ENCODE data around the gene ALKBH3. TPM values are rescaled to one million over a fixed set of nuclear protein-coding genes. Genes with fewer than 3 reads are reported as not detected.
A peak's percentile ranks its signal among the peaks of the same experiment; 100 is the strongest.

ALKBH3 gene
- total RNA-seq, 2 donors from 2014 or later: 29.3 to 30.0 TPM

- TF ChIP-seq CTCF (IDR thresholded peaks at IDR 0.05): no peak
- TF ChIP-seq POLR2A (IDR thresholded peaks at IDR 0.05): no peak
- 1% methylated on average over 60 of the region's 94 CpGs; no CpG with 5 or more reads in 1 of the 2 donors for WGBS, 2 donors
- no peak for ATAC-seq
- peak in 1 of 4 donors; percentile 27 for DNase-seq
- Histone ChIP-seq H3K4me1 (peaks cover 35% of the 10 kb centered on the region), H3K4me3 (peak overlapping the region in 1 of 2 donors; percentile 37), H3K9me3 (no peaks in the 10 kb centered on the region), H3K27me3 (peaks cover 0 to 18% of the 10 kb centered on the region in 2 donors), H3K27ac (peak overlapping the region; percentile 9 to 65 (median 32)), H3K36me3 (replicated peaks in 1 of 2; ENCODE audit: insufficient read depth in 1 of 2, low read depth in 2 of 2) (no peaks in the 10 kb centered on the region)
- intact Hi-C loops (cut with DNase I): no loop called here
Measured at GRCh38 chr11:43942662-43943371, 62.2 kb downstream of the ALKBH3 start.

- Histone ChIP-seq H3K27me3 (peaks cover 0 to 18% of the 10 kb centered on the region in 2 donors), H3K36me3 (replicated peaks in 1 of 2; ENCODE audit: insufficient read depth in 1 of 2, low read depth in 2 of 2) (no peaks in the 10 kb centered on the region), H3K4me3 (peak overlapping the region; percentile 6 to 37), H3K9me3 (no peaks in the 10 kb centered on the region), H3K27ac (peak overlapping the region in 3 of 4 donors; percentile 16 to 65 (median 50)), H3K4me1 (peaks cover 35% of the 10 kb centered on the region)
- ATAC-seq (no peak), DNase-seq (no peak)
- 1% methylated on average over 34 to 48 of the region's 48 CpGs for WGBS, 2 donors
- no peak for TF ChIP-seq POLR2A (IDR thresholded peaks at IDR 0.05)
- no peak for TF ChIP-seq CTCF (IDR thresholded peaks at IDR 0.05)
- intact Hi-C loops (cut with DNase I): no loop called here
Measured at GRCh38 chr11:43943372-43943930, 62.8 kb downstream of the ALKBH3 start.

GRCh38 chr11:43943931-43944751, 63.5 kb downstream of the ALKBH3 start:
- 2 to 3% methylated on average over 25 to 54 of the region's 54 CpGs for WGBS, 2 donors
- no peaks in the 10 kb centered on the region for H3K36me3 ChIP-seq (replicated peaks in 1 of 2; ENCODE audit: insufficient read depth in 1 of 2, low read depth in 2 of 2)
- TF ChIP-seq POLR2A (IDR thresholded peaks at IDR 0.05) (no peak), CTCF (IDR thresholded peaks at IDR 0.05) (no peak)
- DNase-seq: no peak
- peak overlapping the region in 3 of 4 donors; percentile 16 to 65 (median 50) for H3K27ac ChIP-seq
- intact Hi-C loops (cut with DNase I): no loop called here
- H3K9me3 ChIP-seq: no peaks in the 10 kb centered on the region
- H3K4me3 ChIP-seq: peak overlapping the region; percentile 6 to 37
- no peak for ATAC-seq
- H3K27me3 ChIP-seq: peaks cover 0 to 18% of the 10 kb centered on the region in 2 donors
- H3K4me1 ChIP-seq: peaks cover 35% of the 10 kb centered on the region

GRCh38 chr11:43944761-43945311, 64.2 kb downstream of the ALKBH3 start:
- peak in 1 of 3 donors; percentile 23 for TF ChIP-seq POLR2A (IDR thresholded peaks at IDR 0.05)
- peak; percentile 25 to 69 (median 60) for TF ChIP-seq CTCF (IDR thresholded peaks at IDR 0.05)
- intact Hi-C loops (cut with DNase I): no loop called here
- H3K4me3 ChIP-seq: peak overlapping the region in 1 of 2 donors; percentile 37
- no peaks in the 10 kb centered on the region for H3K36me3 ChIP-seq (replicated peaks in 1 of 2; ENCODE audit: insufficient read depth in 1 of 2, low read depth in 2 of 2)
- H3K4me1 ChIP-seq: peaks cover 35% of the 10 kb centered on the region
- peak; percentile 53 to 73 (median 68) for DNase-seq
- peak; percentile 30 for ATAC-seq
- peaks cover 0 to 18% of the 10 kb centered on the region in 2 donors for H3K27me3 ChIP-seq
- H3K9me3 ChIP-seq: no peaks in the 10 kb centered on the region
- WGBS, 2 donors: 9% methylated on average over 14 to 16 of the region's 16 CpGs
- H3K27ac ChIP-seq: peak overlapping the region in 1 of 4 donors; percentile 6
